DND-41 (cell line): ENCODE measurements around the gene CYB5B.

Experiments
- ATAC-seq: fragments of 200-7000 bp; cut with Tn5 transposase; 3 replicates; pipeline ENCODE4 v1.9.1; 2021; ENCODE audit warnings: low read depth; ENCODE audit not compliant: insufficient read depth
- DNase-seq: peaks from one replicate; pipeline ENCODE4 v3.0.0-alpha.2; 2020
- H2AFZ ChIP-seq: 2 replicates; pipeline ENCODE4 v1.6.0; 2012; ENCODE audit warnings: low read depth, low read length
- H3K27ac ChIP-seq: 2 replicates; pipeline ENCODE4 v1.5.1; 2012; ENCODE audit warnings: low read length, inconsistent platforms
- H3K27me3 ChIP-seq: fragments of 200-600 bp; sonication (generic); 2 replicates; pipeline ENCODE4 v1.6.0; 2012; ENCODE audit warnings: low read length, mild to moderate bottlenecking, inconsistent platforms; ENCODE audit not compliant: insufficient read depth, poor library complexity
- H3K36me3 ChIP-seq: 2 replicates; pipeline ENCODE4 v1.5.1; 2012; ENCODE audit warnings: low read length, inconsistent platforms; ENCODE audit not compliant: insufficient read depth
- H3K4me1 ChIP-seq: 2 replicates; pipeline ENCODE4 v1.5.1; 2012; ENCODE audit warnings: mild to moderate bottlenecking, low read length; ENCODE audit not compliant: insufficient read depth
- H3K4me2 ChIP-seq: 2 replicates; pipeline ENCODE4 v1.6.0; 2012; ENCODE audit warnings: mild to moderate bottlenecking, moderate library complexity, low read length, inconsistent platforms; ENCODE audit not compliant: insufficient read depth
- H3K4me3 ChIP-seq, 2 experiments: fragments of 200-600 bp in 1 of 2; shearing (Covaris generic) in 1 of 2; 2 replicates each; pipeline ENCODE4 v1.5.1; 2012 to 2016; ENCODE audit warnings: inconsistent platforms in 2 of 2, low read length in 2 of 2, mild to moderate bottlenecking in 2 of 2, low read depth in 1 of 2, moderate library complexity in 1 of 2
- H3K79me2 ChIP-seq: 2 replicates; pipeline ENCODE4 v1.6.0; 2012; ENCODE audit warnings: low read length, inconsistent platforms; ENCODE audit not compliant: insufficient read depth
- H3K9ac ChIP-seq: 2 replicates; pipeline ENCODE4 v1.6.0; 2012; ENCODE audit warnings: low read depth, mild to moderate bottlenecking, inconsistent platforms, low read length, moderate library complexity
- H3K9me3 ChIP-seq: 2 replicates; pipeline ENCODE4 v1.5.1; 2012; ENCODE audit warnings: low read length, moderate library complexity, mild to moderate bottlenecking, inconsistent platforms; ENCODE audit not compliant: insufficient read depth, severe bottlenecking
- H4K20me1 ChIP-seq: 2 replicates; pipeline ENCODE4 v1.6.0; 2012; ENCODE audit warnings: low read length; ENCODE audit not compliant: insufficient read depth
- EZH2 ChIP-seq: IDR thresholded peaks from 3 replicates; pipeline ENCODE4 v1.6.1; 2012; ENCODE audit warnings: borderline replicate concordance, low read depth, mild to moderate bottlenecking, moderate library complexity, low read length, inconsistent platforms; ENCODE audit not compliant: severe bottlenecking
- TF ChIP-seq, protein P1 (sequence below): IDR thresholded peaks from 2 replicates; pipeline ENCODE4 v1.5.1; 2012; ENCODE audit warnings: borderline replicate concordance, low read length, moderate library complexity, mild to moderate bottlenecking; ENCODE audit not compliant: poor library complexity, severe bottlenecking; ENCODE audit errors: extremely low read depth

Gene CYB5B

DNA sequence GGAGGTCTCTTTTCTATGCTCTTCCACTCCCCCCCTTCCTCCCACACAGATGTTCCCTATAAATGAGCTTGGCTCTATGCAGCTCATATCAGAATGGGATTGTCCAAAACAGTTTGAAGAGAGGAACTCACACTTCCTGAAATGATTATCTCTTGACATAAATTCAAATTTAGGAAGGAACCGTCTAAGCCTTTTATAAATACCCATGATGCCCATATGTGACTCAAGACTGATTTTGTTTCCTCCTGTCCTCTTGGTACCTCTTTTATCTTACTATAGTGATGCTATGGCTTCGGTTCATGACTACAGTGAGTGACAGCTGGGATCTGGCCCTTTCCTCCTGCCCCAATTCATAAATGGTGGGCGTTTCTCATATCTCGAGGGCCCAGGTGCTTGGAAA, 22.0 kb upstream of the CYB5B start:
- ATAC-seq (no peak), DNase-seq (no peak)
- Histone ChIP-seq H3K9me3 (no peaks in the 10 kb centered on the region), H4K20me1 (no peaks in the 10 kb centered on the region), H3K4me1 (no peaks in the 10 kb centered on the region), H3K27me3 (no peaks in the 10 kb centered on the region), H3K27ac (no peak overlapping the region), H3K4me2 (no peak overlapping the region), H2AFZ (0 out of 2 replicates have a peak overlapping the region, but pooled peaks have one; percentile 44), H3K79me2 (no peaks in the 10 kb centered on the region), H3K4me3 (no peak overlapping the region), H3K36me3 (no peaks in the 10 kb centered on the region), H3K9ac (no peak overlapping the region)
- TF ChIP-seq, protein P1, sequence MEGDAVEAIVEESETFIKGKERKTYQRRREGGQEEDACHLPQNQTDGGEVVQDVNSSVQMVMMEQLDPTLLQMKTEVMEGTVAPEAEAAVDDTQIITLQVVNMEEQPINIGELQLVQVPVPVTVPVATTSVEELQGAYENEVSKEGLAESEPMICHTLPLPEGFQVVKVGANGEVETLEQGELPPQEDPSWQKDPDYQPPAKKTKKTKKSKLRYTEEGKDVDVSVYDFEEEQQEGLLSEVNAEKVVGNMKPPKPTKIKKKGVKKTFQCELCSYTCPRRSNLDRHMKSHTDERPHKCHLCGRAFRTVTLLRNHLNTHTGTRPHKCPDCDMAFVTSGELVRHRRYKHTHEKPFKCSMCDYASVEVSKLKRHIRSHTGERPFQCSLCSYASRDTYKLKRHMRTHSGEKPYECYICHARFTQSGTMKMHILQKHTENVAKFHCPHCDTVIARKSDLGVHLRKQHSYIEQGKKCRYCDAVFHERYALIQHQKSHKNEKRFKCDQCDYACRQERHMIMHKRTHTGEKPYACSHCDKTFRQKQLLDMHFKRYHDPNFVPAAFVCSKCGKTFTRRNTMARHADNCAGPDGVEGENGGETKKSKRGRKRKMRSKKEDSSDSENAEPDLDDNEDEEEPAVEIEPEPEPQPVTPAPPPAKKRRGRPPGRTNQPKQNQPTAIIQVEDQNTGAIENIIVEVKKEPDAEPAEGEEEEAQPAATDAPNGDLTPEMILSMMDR, result no peak
- TF ChIP-seq EZH2, result no peak

DNA sequence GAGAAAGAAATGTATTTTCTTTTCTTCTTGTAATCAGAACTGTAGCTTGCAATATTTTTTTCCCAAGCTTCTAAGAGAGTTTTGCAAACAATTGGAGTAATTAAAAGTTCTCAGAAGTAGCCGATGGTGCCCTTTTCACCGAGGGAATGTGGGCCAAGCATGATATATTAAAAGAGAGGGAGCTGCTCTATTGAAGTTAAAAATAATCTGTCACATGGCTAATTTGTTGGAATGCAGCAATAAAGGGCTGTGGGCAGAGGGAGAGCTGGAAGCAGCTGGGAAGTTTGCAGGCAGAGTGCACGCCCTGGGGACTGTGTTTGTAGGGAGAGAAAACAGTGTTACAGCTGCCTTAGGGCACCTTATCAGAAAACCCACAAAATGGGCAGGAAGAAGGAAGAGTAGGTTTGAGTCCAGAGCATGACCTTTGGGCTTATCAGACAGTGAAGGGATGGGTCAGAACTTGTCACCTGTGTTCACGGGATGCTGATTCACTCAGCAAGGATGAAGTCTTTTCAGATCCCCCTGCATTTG, 20.1 kb upstream of the CYB5B start:
- no peak overlapping the region for H3K4me3 ChIP-seq
- no peak for TF ChIP-seq EZH2
- TF ChIP-seq, protein P1, result no peak
- DNase-seq (no peak), ATAC-seq (no peak)
- H3K27ac ChIP-seq, result no peak overlapping the region
- H3K9me3 ChIP-seq, result no peaks in the 10 kb centered on the region
- H3K36me3 ChIP-seq, result no peaks in the 10 kb centered on the region
- H3K9ac ChIP-seq, result no peak overlapping the region
- H4K20me1 ChIP-seq, result no peaks in the 10 kb centered on the region
- H3K4me1 ChIP-seq, result no peaks in the 10 kb centered on the region
- no peak overlapping the region for H3K4me2 ChIP-seq
- no peaks in the 10 kb centered on the region for H3K27me3 ChIP-seq
- H2AFZ ChIP-seq, result no peak overlapping the region
- H3K79me2 ChIP-seq, result no peaks in the 10 kb centered on the region

DNA sequence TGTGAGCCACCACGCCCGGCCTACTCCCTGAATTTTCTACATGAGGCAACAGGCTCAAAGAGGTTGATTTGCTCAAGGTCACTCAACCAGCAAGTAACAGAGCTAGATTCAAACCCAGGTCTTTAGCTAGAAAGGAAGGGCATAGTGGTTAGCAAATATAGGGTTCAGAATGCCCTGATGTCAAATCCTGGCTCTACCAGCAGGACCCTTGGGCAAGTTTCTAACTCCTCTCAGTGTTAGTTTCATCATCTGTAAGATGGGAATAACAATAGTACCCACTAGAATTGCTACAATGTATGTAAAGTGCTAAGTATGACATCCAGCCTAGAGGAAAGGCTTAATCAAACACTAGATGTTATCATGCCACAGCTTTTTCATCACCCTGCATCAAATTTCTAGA, 19.1 kb upstream of the CYB5B start:
- no peak overlapping the region for H3K4me2 ChIP-seq
- ATAC-seq, result no peak

More for the DNA sequence above, 19.1 kb upstream of the CYB5B start:
- Histone ChIP-seq H2AFZ (no peak overlapping the region), H4K20me1 (no peaks in the 10 kb centered on the region), H3K4me1 (no peaks in the 10 kb centered on the region), H3K9ac (no peak overlapping the region), H3K4me3 (no peak overlapping the region), H3K79me2 (no peaks in the 10 kb centered on the region), H3K27ac (no peak overlapping the region), H3K27me3 (no peaks in the 10 kb centered on the region), H3K9me3 (no peaks in the 10 kb centered on the region), H3K36me3 (no peaks in the 10 kb centered on the region)
- DNase-seq, result no peak
- TF ChIP-seq EZH2, result no peak
- TF ChIP-seq, protein P1, result no peak
